GM12878 (cell line): Measurements from ENCODE around the gene PLEKHO1. TPM values are rescaled to one million over a fixed set of nuclear protein-coding genes. Genes with fewer than 3 reads are reported as not detected.

Experiments used
- ATF3 ChIP-seq: IDR thresholded peaks from 2 replicates; pipeline ENCODE4 v1.6.1; 2011; ENCODE audit warnings: low read depth, mild to moderate bottlenecking, low read length, moderate library complexity, borderline replicate concordance; ENCODE audit errors: extremely low read depth
- GABPA ChIP-seq: IDR thresholded peaks from 2 replicates; pipeline ENCODE4 v1.6.1; 2014; ENCODE audit warnings: antibody characterized with exemption, low read depth, mild to moderate bottlenecking, inconsistent platforms
- HSF1 ChIP-seq: fragments of 150-350 bp; IDR thresholded peaks from 2 replicates; pipeline ENCODE4 v1.6.1; 2014; ENCODE audit warnings: mild to moderate bottlenecking, low read depth, low read length
- IKZF1 ChIP-seq: fragments of 450-650 bp; conservative IDR thresholded peaks from 2 replicates; pipeline ENCODE4 v1.6.1; 2017; ENCODE audit warnings: antibody characterized with exemption, mild to moderate bottlenecking
- IKZF2 ChIP-seq, 2 experiments: fragments of 450-650 bp; IDR thresholded peaks; 2 replicates each; pipeline ENCODE4 v1.6.1; 2017; ENCODE audit warnings: mild to moderate bottlenecking in 2 of 2, moderate library complexity in 2 of 2
- IRF3 ChIP-seq: fragments of 450-650 bp; IDR thresholded peaks from 2 replicates; pipeline ENCODE4 v1.6.1; 2014; ENCODE audit warnings: mild to moderate bottlenecking
- IRF4 ChIP-seq: IDR thresholded peaks from 2 replicates; pipeline ENCODE4 v1.6.1; 2011; ENCODE audit warnings: low read depth, low read length
- JUND ChIP-seq: IDR thresholded peaks from 2 replicates; pipeline ENCODE4 v1.6.1; 2012; ENCODE audit warnings: low read depth, mild to moderate bottlenecking, low read length, improper control_type of control experiment, moderate library complexity
- KLF5 ChIP-seq: fragments of 450-650 bp; IDR thresholded peaks from 2 replicates; pipeline ENCODE4 v1.6.1; 2014; ENCODE audit warnings: mild to moderate bottlenecking; ENCODE audit not compliant: partially characterized antibody
- POLR2AphosphoS5 ChIP-seq: IDR thresholded peaks from 2 replicates; pipeline ENCODE4 v1.6.1; 2011; ENCODE audit warnings: mild to moderate bottlenecking, low read length, inconsistent platforms
- POU2F2 ChIP-seq: IDR thresholded peaks from 3 replicates; pipeline ENCODE4 v1.6.1; 2011; ENCODE audit warnings: low read depth, mild to moderate bottlenecking, low read length, borderline replicate concordance
- SMAD5 ChIP-seq: IDR thresholded peaks from 2 replicates; pipeline ENCODE4 v1.6.1; 2016; ENCODE audit warnings: antibody characterized with exemption, low read depth
- SUZ12 ChIP-seq: fragments of 200-600 bp; sonication (generic); IDR thresholded peaks from one replicate; pipeline ENCODE4 v1.6.1; 2018; ENCODE audit warnings: antibody characterized with exemption, mild to moderate bottlenecking; ENCODE audit not compliant: unreplicated experiment
- WRNIP1 ChIP-seq: IDR thresholded peaks from 2 replicates; pipeline ENCODE4 v1.6.1; 2011; ENCODE audit warnings: low read depth, low read length, improper control_type of control experiment, borderline replicate concordance
- ZBTB40 ChIP-seq: fragments of 450-650 bp; IDR thresholded peaks from 2 replicates; pipeline ENCODE4 v1.6.1; 2016; ENCODE audit warnings: mild to moderate bottlenecking, moderate library complexity, borderline replicate concordance
- ZNF24 ChIP-seq: fragments of 450-650 bp; IDR thresholded peaks from 2 replicates; pipeline ENCODE4 v1.6.1; 2017; ENCODE audit warnings: antibody characterized with exemption, mild to moderate bottlenecking
- ZNF274 ChIP-seq: IDR thresholded peaks from one replicate; pipeline ENCODE4 v1.8.0; 2011; ENCODE audit not compliant: insufficient read length, insufficient read depth
- ZNF687 ChIP-seq: fragments of 450-650 bp; IDR thresholded peaks from 2 replicates; pipeline ENCODE4 v1.6.1; 2017; ENCODE audit warnings: mild to moderate bottlenecking, moderate library complexity
- polyA plus RNA-seq, 11 experiments: library from polyadenylated mRNA; depleted of rRNA in 4 of 11; unstranded in 6 of 11; stranded (reverse) in 5 of 11; fragments of >200 nt; fragmentation: Nextera tagmentation in 4 of 11; fragmentation: Illumina TruSeq in 1 of 11; extraction: Ambion mirVana in 4 of 11; extraction: Trizol in 1 of 11; gene quantifications; 1 replicate in 1 of 11; 2 replicates in 10 of 11; pipeline versions ENCODE4 v1.2.1 to v1.2.3, GENCODE V29; 2011 to 2016; ENCODE audit warnings: inconsistent platforms in 2 of 11, missing spikeins in 2 of 11, low read depth in 1 of 11
- total RNA-seq, 4 experiments: library from RNA; depleted of rRNA in 3 of 4; stranded (reverse); fragments of >200 nt in 3 of 4; fragmentation: Illumina TruSeq in 1 of 4; extraction: Trizol in 1 of 4; gene quantifications; 2 replicates each; pipeline versions ENCODE4 v1.2.1 to v1.2.3, GENCODE V29; 2013 to 2021

PLEKHO1 gene
- total and polyA plus RNA-seq, 10 of the 15 experiments (the other 5 are each of a cell fraction or from before 2014, with no cell fraction given): 5.3 to 184 (median 88.8) TPM

- TF ChIP-seq ZNF687: peak; percentile 37; the same call in 1 of the 2 replicates
- no peak for TF ChIP-seq ZNF274
- 0 out of 2 replicates have a peak, but pooled peaks have one; percentile 35 for TF ChIP-seq IRF4
- peak; percentile 15; the same call in 1 of the 2 replicates for TF ChIP-seq SMAD5
- TF ChIP-seq KLF5: no peak
- no peak for TF ChIP-seq ZNF24
- no peak for TF ChIP-seq IRF3
- TF ChIP-seq SUZ12: no peak
- TF ChIP-seq JUND: no peak
- no peak for TF ChIP-seq HSF1
- TF ChIP-seq WRNIP1: no peak
- TF ChIP-seq IKZF1: peak; percentile 64; the same call in 1 of the 2 replicates
- no peak for TF ChIP-seq POU2F2
- peak in 1 of 2 experiments; percentile 19; a peak in 1 of 4 replicates for TF ChIP-seq IKZF2 (IDR thresholded peaks at IDR 0.05)
- no peak for TF ChIP-seq ZBTB40
- TF ChIP-seq GABPA: no peak
- no peak for TF ChIP-seq ATF3
- TF ChIP-seq POLR2AphosphoS5: no peak; the same call in 1 of the 2 replicates
Measured at GRCh38 chr1:150149271-150150132, at the start of gene PLEKHO1 (continued).
